HG02678 (cell line): ENCODE measurements around the gene RAMAC.
A peak's percentile ranks its signal among the peaks of the same experiment; 100 is the strongest.
"Not testable (repeated sequence)": the region's sequence is repeated elsewhere in the genome, so short reads cannot be mapped to it uniquely, and the experiment has no call there.

ENCODE experiments used
- ATAC-seq: cut with Tn5 transposase; IDR thresholded peaks from one replicate; pipeline ENCODE4 v1.9.1; 2021; ENCODE audit warnings: mild to moderate bottlenecking, moderate library complexity; ENCODE audit not compliant: unreplicated experiment

Gene RAMAC

GRCh38 chr15:82966671-82967071 lies 19.3 kb upstream of the RAMAC start:
- ATAC-seq: peak; percentile 87

- no peak for ATAC-seq
These were observed 17.9 kb upstream of the RAMAC start for GRCh38 chr15:82968066-82968465.

- no peak for ATAC-seq
These were observed 16.7 kb upstream of the RAMAC start for GRCh38 chr15:82969353-82969752.

- no peak for ATAC-seq
These were observed 15.8 kb upstream of the RAMAC start for GRCh38 chr15:82970078-82970686.

- no peak for ATAC-seq
These were observed 15.3 kb upstream of the RAMAC start for GRCh38 chr15:82970696-82971095.

- no peak for ATAC-seq
These were observed 14.6 kb upstream of the RAMAC start for GRCh38 chr15:82971218-82971984.

- no peak for ATAC-seq
These were observed 13.0 kb upstream of the RAMAC start for GRCh38 chr15:82972990-82973389.

GRCh38 chr15:82977076-82977475 lies 8.9 kb upstream of the RAMAC start:
- no peak for ATAC-seq

- no peak for ATAC-seq
These were observed 7.6 kb upstream of the RAMAC start for GRCh38 chr15:82978438-82978837.

GRCh38 chr15:82979726-82980125 lies 6.3 kb upstream of the RAMAC start:
- ATAC-seq: no peak

- ATAC-seq: no peak
These were observed 5.0 kb upstream of the RAMAC start for GRCh38 chr15:82980981-82981380.

GRCh38 chr15:82986442-82986780 lies 401 bp downstream of the RAMAC start:
- ATAC-seq: no peak

- ATAC-seq: no peak
These were observed 6.5 kb downstream of the RAMAC start for GRCh38 chr15:82992436-82992998.

GRCh38 chr15:82993144-82993543 lies 7.1 kb downstream of the RAMAC start:
- ATAC-seq: no peak

- no peak for ATAC-seq
These were observed 9.1 kb downstream of the RAMAC start for GRCh38 chr15:82995076-82995475.

- ATAC-seq: no peak
These were observed 9.9 kb downstream of the RAMAC start for GRCh38 chr15:82995938-82996337.

- no peak for ATAC-seq
These were observed 13.4 kb downstream of the RAMAC start for GRCh38 chr15:82999426-82999825.

- peak; percentile 67 for ATAC-seq
These were observed 14.1 kb downstream of the RAMAC start for GRCh38 chr15:82999905-83000671.

- ATAC-seq: not testable (repeated sequence)
These were observed 14.6 kb downstream of the RAMAC start for GRCh38 chr15:83000672-83001031.

GRCh38 chr15:83010709-83011270 lies 24.8 kb downstream of the RAMAC start:
- ATAC-seq: peak; percentile 54
